CMK (cell line): ENCODE results near the gene SIRT1.
"Not testable (repeated sequence)": the region's sequence is repeated elsewhere in the genome, so short reads cannot be mapped to it uniquely, and the experiment has no call there.

Experiments used
- DNase-seq: peaks from one replicate; pipeline ENCODE4 v3.0.0-alpha.2; 2010; ENCODE audit warnings: low read depth

Gene SIRT1

DNA sequence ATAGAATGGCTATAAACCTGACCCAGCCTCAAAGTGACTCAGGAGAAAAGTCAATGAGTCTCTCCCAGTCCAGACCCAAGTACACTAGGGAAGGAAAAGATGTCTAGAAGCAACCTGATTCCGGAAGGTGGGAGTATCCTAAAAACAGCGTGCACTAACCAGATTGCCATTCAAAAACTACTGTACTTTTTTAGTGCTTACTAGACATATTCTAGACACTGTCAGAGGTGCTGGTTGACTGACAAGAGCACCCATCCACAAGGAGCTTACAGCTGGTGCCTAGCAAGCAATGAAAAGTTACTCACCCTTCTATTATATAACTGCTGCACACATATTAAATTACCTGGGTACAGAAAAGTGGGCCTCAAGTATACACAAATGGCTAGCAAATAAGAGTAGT lies 81.0 kb downstream of the SIRT1 start:
- DNase-seq = no peak

DNA sequence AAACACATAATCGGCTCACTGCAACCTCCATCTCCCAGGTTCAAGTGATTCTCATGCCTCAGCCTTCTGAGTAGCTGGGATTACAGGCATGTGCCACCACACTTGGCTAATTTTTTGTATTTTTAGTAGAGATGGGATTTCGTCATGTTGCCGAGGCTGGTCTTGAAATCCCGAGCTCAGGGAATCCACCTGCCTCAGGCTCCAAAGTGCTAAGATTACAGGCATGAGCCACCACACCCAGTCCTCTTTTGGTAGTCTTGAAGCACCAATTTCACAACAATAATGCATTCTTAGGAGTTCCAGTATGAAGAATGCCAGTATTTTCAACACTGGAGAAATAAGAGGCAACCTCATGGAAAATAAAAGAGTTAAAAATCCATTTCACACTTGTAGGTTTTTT lies 81.6 kb downstream of the SIRT1 start:
- DNase-seq = not testable (repeated sequence)
